Hepatocyte (in vitro differentiated cells): ENCODE results near the gene ZCCHC24. TPM values are rescaled to one million over a fixed set of nuclear protein-coding genes. Genes with fewer than 3 reads are reported as not detected.

Experiments
- DNase-seq: peaks from one replicate; pipeline ENCODE4 v3.0.0-alpha.2; 2016; ENCODE audit warnings: low spot score
- H2AFZ ChIP-seq: fragments of 200-600 bp; sonication (generic); 2 replicates; pipeline ENCODE4 v1.6.0; 2016; ENCODE audit warnings: antibody characterized with exemption, mild to moderate bottlenecking
- H3K27ac ChIP-seq: fragments of 200-600 bp; sonication (generic); 2 replicates; pipeline ENCODE4 v1.5.1; 2016; ENCODE audit warnings: mild to moderate bottlenecking
- H3K27me3 ChIP-seq: fragments of 200-600 bp; sonication (generic); 2 replicates; pipeline ENCODE4 v1.6.1; 2016
- H3K36me3 ChIP-seq: fragments of 200-600 bp; sonication (generic); replicated peaks from 2 replicates; pipeline ENCODE4 v1.5.1; 2016; ENCODE audit warnings: low read depth; ENCODE audit not compliant: insufficient read depth
- H3K4me1 ChIP-seq: fragments of 200-600 bp; sonication (generic); 2 replicates; pipeline ENCODE4 v1.5.1; 2016; ENCODE audit warnings: mild to moderate bottlenecking, moderate library complexity; ENCODE audit not compliant: insufficient read depth
- H3K4me2 ChIP-seq: fragments of 200-600 bp; sonication (generic); 2 replicates; pipeline ENCODE4 v1.6.0; 2016
- H3K4me3 ChIP-seq: fragments of 200-600 bp; sonication (generic); 2 replicates; pipeline ENCODE4 v1.5.1; 2016; ENCODE audit warnings: mild to moderate bottlenecking
- H3K79me2 ChIP-seq: fragments of 200-600 bp; sonication (generic); 2 replicates; pipeline ENCODE4 v1.6.0; 2017; ENCODE audit warnings: mild to moderate bottlenecking
- H3K9me2 ChIP-seq: fragments of 200-600 bp; sonication (generic); replicated peaks from 2 replicates; pipeline ENCODE4 v1.6.0; 2017; ENCODE audit warnings: mild to moderate bottlenecking; ENCODE audit not compliant: insufficient read depth
- H3K9me3 ChIP-seq: fragments of 200-600 bp; sonication (generic); 2 replicates; pipeline ENCODE4 v1.5.1; 2016; ENCODE audit warnings: low read depth, mild to moderate bottlenecking
- H4K20me1 ChIP-seq: fragments of 200-600 bp; sonication (generic); 2 replicates; pipeline ENCODE4 v1.6.0; 2016; ENCODE audit warnings: mild to moderate bottlenecking; ENCODE audit not compliant: insufficient read depth, poor library complexity, severe bottlenecking
- EZH2 ChIP-seq: fragments of 200-600 bp; sonication (generic); IDR thresholded peaks from 2 replicates; pipeline ENCODE4 v1.6.1; 2016; ENCODE audit warnings: antibody characterized with exemption, mild to moderate bottlenecking, borderline replicate concordance
- EZH2phosphoT487 ChIP-seq: fragments of 200-600 bp; sonication (generic); IDR thresholded peaks from one replicate; pipeline ENCODE4 v1.6.1; 2018; ENCODE audit warnings: antibody characterized with exemption, mild to moderate bottlenecking, low read depth, moderate library complexity; ENCODE audit not compliant: unreplicated experiment, severe bottlenecking
- whole genome bisulfite sequencing: methylation state at CpG from one replicate; pipeline ENCODE4 v1.1.6; 2016; ENCODE audit warnings: low lambda C conversion rate; ENCODE audit errors: missing lambda C conversion rate; 5-methylcytosine and 5-hydroxymethylcytosine counted together
- polyA plus RNA-seq: library from polyadenylated mRNA; unstranded; fragments of >200 nt; fragmentation: Nextera tagmentation; extraction: Ambion mirVana; gene quantifications from 2 replicates; pipeline ENCODE4 v1.2.1, GENCODE V29; 2016
- total RNA-seq: library from RNA; depleted of rRNA; stranded (reverse); fragments of >200 nt; gene quantifications from 2 replicates; pipeline ENCODE4 v1.2.3, GENCODE V29; 2014
- TF ChIP-seq, protein P1 (sequence below): fragments of 200-600 bp; sonication (generic); IDR thresholded peaks from 2 replicates; pipeline ENCODE4 v1.5.1; 2016; ENCODE audit warnings: antibody characterized with exemption, mild to moderate bottlenecking; ENCODE audit not compliant: poor library complexity

The ZCCHC24 gene
- total and polyA plus RNA-seq, 2 experiments from 2014 or later = 20.1 to 20.6 TPM

DNA sequence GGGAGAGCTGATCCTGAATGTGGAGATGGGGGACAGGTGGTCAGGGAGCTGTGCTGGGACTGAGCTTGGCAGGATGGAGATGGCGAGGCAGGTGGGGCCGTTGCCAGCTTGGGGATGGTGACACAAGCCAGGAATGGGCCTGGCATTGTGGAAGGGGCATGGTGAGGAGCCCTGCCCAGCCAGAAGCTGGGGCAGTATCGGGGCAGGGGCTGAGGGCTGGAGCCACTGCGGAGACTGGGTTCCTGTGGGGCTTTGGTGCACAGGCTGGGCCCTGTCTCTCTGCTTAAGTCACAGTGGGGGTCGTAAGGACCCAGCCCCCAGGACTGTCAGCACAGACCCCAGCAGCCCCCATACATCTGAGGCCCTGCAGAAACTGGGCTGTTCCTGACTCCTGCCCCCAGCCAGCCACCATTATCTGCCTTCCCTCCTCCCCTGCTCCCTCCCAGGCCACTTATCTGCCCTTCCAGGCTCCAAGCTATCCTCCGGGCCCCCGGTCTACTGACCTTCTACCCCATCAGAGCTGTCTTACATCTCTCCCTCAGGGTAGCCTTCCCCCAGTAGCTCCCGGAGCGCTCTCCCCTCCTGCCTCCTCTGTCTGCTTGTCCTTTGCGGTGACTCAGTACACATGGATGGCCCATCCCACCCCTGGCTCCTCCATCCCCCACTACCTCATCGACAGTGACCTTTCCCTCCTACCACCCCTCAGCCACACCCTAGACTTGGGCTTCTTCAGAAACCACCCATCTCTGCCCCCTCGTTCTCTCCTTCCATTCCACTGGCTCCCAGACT, 54.0 kb downstream of the ZCCHC24 start:
- Histone ChIP-seq H3K27ac (no peak overlapping the region), H3K4me3 (no peak overlapping the region), H3K4me2 (no peak overlapping the region), H3K9me3 (no peaks in the 10 kb centered on the region), H2AFZ (no peak overlapping the region), H3K36me3 (no peaks in the 10 kb centered on the region), H3K4me1 (no peaks in the 10 kb centered on the region), H4K20me1 (no peaks in the 10 kb centered on the region), H3K79me2 (peaks cover 15% of the 10 kb centered on the region), H3K27me3 (no peaks in the 10 kb centered on the region), H3K9me2 (no peaks in the 10 kb centered on the region)
- TF ChIP-seq, protein P1, sequence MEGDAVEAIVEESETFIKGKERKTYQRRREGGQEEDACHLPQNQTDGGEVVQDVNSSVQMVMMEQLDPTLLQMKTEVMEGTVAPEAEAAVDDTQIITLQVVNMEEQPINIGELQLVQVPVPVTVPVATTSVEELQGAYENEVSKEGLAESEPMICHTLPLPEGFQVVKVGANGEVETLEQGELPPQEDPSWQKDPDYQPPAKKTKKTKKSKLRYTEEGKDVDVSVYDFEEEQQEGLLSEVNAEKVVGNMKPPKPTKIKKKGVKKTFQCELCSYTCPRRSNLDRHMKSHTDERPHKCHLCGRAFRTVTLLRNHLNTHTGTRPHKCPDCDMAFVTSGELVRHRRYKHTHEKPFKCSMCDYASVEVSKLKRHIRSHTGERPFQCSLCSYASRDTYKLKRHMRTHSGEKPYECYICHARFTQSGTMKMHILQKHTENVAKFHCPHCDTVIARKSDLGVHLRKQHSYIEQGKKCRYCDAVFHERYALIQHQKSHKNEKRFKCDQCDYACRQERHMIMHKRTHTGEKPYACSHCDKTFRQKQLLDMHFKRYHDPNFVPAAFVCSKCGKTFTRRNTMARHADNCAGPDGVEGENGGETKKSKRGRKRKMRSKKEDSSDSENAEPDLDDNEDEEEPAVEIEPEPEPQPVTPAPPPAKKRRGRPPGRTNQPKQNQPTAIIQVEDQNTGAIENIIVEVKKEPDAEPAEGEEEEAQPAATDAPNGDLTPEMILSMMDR = no peak
- no peak for TF ChIP-seq EZH2
- TF ChIP-seq EZH2phosphoT487 = no peak
- peak; percentile 8 for DNase-seq
- 81% methylated on average over 9 of the region's 12 CpGs for WGBS

- Histone ChIP-seq H3K79me2 (peaks cover 8% of the 10 kb centered on the region), H3K4me2 (no peak overlapping the region), H2AFZ (no peak overlapping the region), H3K27me3 (no peaks in the 10 kb centered on the region), H3K9me2 (no peaks in the 10 kb centered on the region), H4K20me1 (no peaks in the 10 kb centered on the region), H3K4me1 (no peaks in the 10 kb centered on the region), H3K27ac (no peak overlapping the region), H3K4me3 (no peak overlapping the region), H3K36me3 (no peaks in the 10 kb centered on the region), H3K9me3 (no peaks in the 10 kb centered on the region)
- DNase-seq = no peak
- TF ChIP-seq EZH2 (no peak), EZH2phosphoT487 (no peak)
- TF ChIP-seq, protein P1 = no peak
- 77% methylated on average over 15 of the region's 16 CpGs for WGBS
Observed at GRCh38 chr10:79390551-79391229, 54.7 kb downstream of the ZCCHC24 start.

GRCh38 chr10:79390057-79390456, 55.4 kb downstream of the ZCCHC24 start:
- no peaks in the 10 kb centered on the region for H3K9me2 ChIP-seq
- no peak overlapping the region for H3K27ac ChIP-seq
- no peak overlapping the region for H3K4me2 ChIP-seq
- H2AFZ ChIP-seq = no peak overlapping the region
- no peak for TF ChIP-seq EZH2
- TF ChIP-seq, protein P1 = no peak
- TF ChIP-seq EZH2phosphoT487 = no peak
- peaks cover 1% of the 10 kb centered on the region for H3K79me2 ChIP-seq
- H4K20me1 ChIP-seq = no peaks in the 10 kb centered on the region
- WGBS = 97% methylated on average over 2 of the region's 2 CpGs
- no peak overlapping the region for H3K4me3 ChIP-seq
- no peaks in the 10 kb centered on the region for H3K36me3 ChIP-seq
- H3K27me3 ChIP-seq = no peaks in the 10 kb centered on the region
- H3K9me3 ChIP-seq = no peaks in the 10 kb centered on the region
- DNase-seq = no peak
- no peaks in the 10 kb centered on the region for H3K4me1 ChIP-seq
